Smooth muscle cell (in vitro differentiated cells): ENCODE measurements around the gene SPINK14. TPM values are rescaled to one million over a fixed set of nuclear protein-coding genes. Genes with fewer than 3 reads are reported as not detected.

Experiments
- DNase-seq: peaks from one replicate; lab custom pipeline; 2025; ENCODE audit not compliant: unreplicated experiment; lab: John Stamatoyannopoulos, UW
- H2AFZ ChIP-seq: fragments of 200-600 bp; sonication (generic); 2 replicates; pipeline ENCODE4 v1.6.0; 2016; ENCODE audit warnings: antibody characterized with exemption, low read depth, mild to moderate bottlenecking
- H3F3A ChIP-seq: fragments of 200-600 bp; sonication (generic); 2 replicates; pipeline ENCODE4 v1.6.0; 2017; ENCODE audit warnings: antibody characterized with exemption, low read depth
- H3K27ac ChIP-seq: fragments of 200-600 bp; sonication (generic); 2 replicates; pipeline ENCODE4 v1.5.1; 2016; ENCODE audit warnings: low read depth, mild to moderate bottlenecking
- H3K27me3 ChIP-seq: fragments of 200-600 bp; sonication (generic); 2 replicates; pipeline ENCODE4 v1.6.1; 2016; ENCODE audit warnings: low read depth, mild to moderate bottlenecking
- H3K36me3 ChIP-seq: fragments of 200-600 bp; sonication (generic); 2 replicates; pipeline ENCODE4 v1.5.1; 2016; ENCODE audit warnings: low read depth
- H3K4me1 ChIP-seq: fragments of 200-600 bp; sonication (generic); 2 replicates; pipeline ENCODE4 v1.5.1; 2016; ENCODE audit warnings: low read depth
- H3K4me2 ChIP-seq: fragments of 200-600 bp; sonication (generic); 2 replicates; pipeline ENCODE4 v1.6.0; 2016; ENCODE audit warnings: mild to moderate bottlenecking
- H3K4me3 ChIP-seq: fragments of 200-600 bp; sonication (generic); 2 replicates; pipeline ENCODE4 v1.5.1; 2016; ENCODE audit warnings: mild to moderate bottlenecking
- H3K79me2 ChIP-seq: fragments of 200-600 bp; sonication (generic); 2 replicates; pipeline ENCODE4 v1.6.0; 2016; ENCODE audit warnings: low read depth, mild to moderate bottlenecking
- H3K9ac ChIP-seq: fragments of 200-600 bp; sonication (generic); 2 replicates; pipeline ENCODE4 v1.6.0; 2016; ENCODE audit warnings: low read depth
- H3K9me3 ChIP-seq: fragments of 200-600 bp; sonication (generic); replicated peaks from 2 replicates; pipeline ENCODE4 v1.5.1; 2016; ENCODE audit warnings: low read depth
- H4K20me1 ChIP-seq: fragments of 200-600 bp; sonication (generic); 2 replicates; pipeline ENCODE4 v1.6.0; 2016; ENCODE audit warnings: low read depth
- WGBS: methylation state at CpG from one replicate; pipeline ENCODE4 v1.1.7; 2016; ENCODE audit warnings: low lambda C conversion rate; 5-methylcytosine and 5-hydroxymethylcytosine counted together
- polyA plus RNA-seq: library from polyadenylated mRNA; unstranded; fragments of >200 nt; fragmentation: Nextera tagmentation; extraction: Ambion mirVana; gene quantifications from 2 replicates; pipeline ENCODE4 v1.2.1, GENCODE V29; 2016
- small RNA-seq: library from RNA; depleted of rRNA; stranded (forward); fragments of <200 nt; gene quantifications from one replicate; pipeline ENCODE3, GENCODE V24; 2014
- total RNA-seq: library from RNA; depleted of rRNA; stranded (reverse); fragments of >200 nt; gene quantifications from 2 replicates; pipeline ENCODE4 v1.2.3, GENCODE V29; 2014
- TF ChIP-seq, protein P1 (sequence below): fragments of 200-600 bp; sonication (generic); IDR thresholded peaks from 2 replicates; pipeline ENCODE4 v1.5.1; 2017; ENCODE audit warnings: borderline replicate concordance, mild to moderate bottlenecking, antibody characterized with exemption; ENCODE audit not compliant: insufficient read depth, poor library complexity, severe bottlenecking

The SPINK14 gene
- total and polyA plus RNA-seq, 2 experiments from 2014 or later = not detected

DNA sequence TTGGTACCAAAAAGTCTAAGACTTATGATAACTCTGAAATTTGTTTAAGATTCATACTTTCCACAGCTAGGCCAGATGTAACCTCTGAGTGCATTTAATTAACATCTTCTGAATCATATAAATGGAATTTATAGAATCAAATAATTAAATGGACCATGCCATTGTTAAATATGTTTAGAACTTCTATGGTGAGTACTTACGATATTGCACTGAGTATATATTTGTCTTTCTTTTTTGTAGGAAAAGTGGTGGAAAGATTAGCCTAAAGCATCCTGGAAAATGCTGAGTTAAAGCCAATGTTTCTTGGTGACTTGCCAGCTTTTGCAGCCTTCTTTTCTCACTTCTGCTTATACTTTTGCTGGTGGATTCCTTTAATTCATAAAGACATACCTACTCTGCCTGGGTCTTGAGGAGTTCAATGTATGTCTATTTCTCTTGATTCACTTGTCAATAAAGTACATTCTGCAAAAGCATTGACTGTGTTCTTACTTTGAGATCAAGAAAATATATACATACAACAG is 46.4 kb downstream of the SPINK14 start:
- H3K79me2 ChIP-seq = no peaks in the 10 kb centered on the region
- no peak overlapping the region for H3K4me2 ChIP-seq
- 83% methylated on average over 1 of the region's 1 CpG for WGBS
- no peaks in the 10 kb centered on the region for H3F3A ChIP-seq
- H3K9ac ChIP-seq = no peak overlapping the region
- no peaks in the 10 kb centered on the region for H3K36me3 ChIP-seq
- no peaks in the 10 kb centered on the region for H3K4me1 ChIP-seq
- H2AFZ ChIP-seq = no peak overlapping the region
- TF ChIP-seq, protein P1, sequence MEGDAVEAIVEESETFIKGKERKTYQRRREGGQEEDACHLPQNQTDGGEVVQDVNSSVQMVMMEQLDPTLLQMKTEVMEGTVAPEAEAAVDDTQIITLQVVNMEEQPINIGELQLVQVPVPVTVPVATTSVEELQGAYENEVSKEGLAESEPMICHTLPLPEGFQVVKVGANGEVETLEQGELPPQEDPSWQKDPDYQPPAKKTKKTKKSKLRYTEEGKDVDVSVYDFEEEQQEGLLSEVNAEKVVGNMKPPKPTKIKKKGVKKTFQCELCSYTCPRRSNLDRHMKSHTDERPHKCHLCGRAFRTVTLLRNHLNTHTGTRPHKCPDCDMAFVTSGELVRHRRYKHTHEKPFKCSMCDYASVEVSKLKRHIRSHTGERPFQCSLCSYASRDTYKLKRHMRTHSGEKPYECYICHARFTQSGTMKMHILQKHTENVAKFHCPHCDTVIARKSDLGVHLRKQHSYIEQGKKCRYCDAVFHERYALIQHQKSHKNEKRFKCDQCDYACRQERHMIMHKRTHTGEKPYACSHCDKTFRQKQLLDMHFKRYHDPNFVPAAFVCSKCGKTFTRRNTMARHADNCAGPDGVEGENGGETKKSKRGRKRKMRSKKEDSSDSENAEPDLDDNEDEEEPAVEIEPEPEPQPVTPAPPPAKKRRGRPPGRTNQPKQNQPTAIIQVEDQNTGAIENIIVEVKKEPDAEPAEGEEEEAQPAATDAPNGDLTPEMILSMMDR = no peak
- no peaks in the 10 kb centered on the region for H4K20me1 ChIP-seq
- H3K27me3 ChIP-seq = no peaks in the 10 kb centered on the region
- H3K9me3 ChIP-seq = no peaks in the 10 kb centered on the region
- H3K27ac ChIP-seq = no peak overlapping the region
- no peak for DNase-seq
- no peak overlapping the region for H3K4me3 ChIP-seq

DNA sequence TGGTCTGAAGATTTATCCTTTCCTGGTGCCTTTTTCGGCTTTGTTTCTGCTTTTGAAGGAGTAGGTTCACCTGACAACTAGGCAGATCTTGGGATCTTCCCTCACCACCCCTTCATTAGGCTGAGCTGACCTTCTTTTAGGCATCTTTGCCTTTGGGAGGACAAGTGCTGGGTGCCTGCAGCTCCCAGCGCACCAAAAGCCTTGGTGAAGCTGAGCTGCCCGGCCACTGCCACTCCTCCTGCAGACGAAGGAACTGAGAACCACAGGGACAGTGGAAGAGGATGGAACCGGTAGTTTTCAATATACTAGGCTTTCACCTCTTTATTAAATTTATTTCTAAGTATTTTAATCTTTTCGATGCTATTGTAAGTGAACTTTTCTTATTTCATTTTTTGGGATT is 53.2 kb downstream of the SPINK14 start:
- H3K9me3 ChIP-seq = no peaks in the 10 kb centered on the region
- no peak overlapping the region for H3K4me3 ChIP-seq
- H3K27ac ChIP-seq = no peak overlapping the region
- no peaks in the 10 kb centered on the region for H3F3A ChIP-seq
- H4K20me1 ChIP-seq = no peaks in the 10 kb centered on the region
- no peaks in the 10 kb centered on the region for H3K79me2 ChIP-seq
- H3K4me2 ChIP-seq = no peak overlapping the region
- no peaks in the 10 kb centered on the region for H3K4me1 ChIP-seq
- H2AFZ ChIP-seq = no peak overlapping the region
- no peak overlapping the region for H3K9ac ChIP-seq
- TF ChIP-seq, protein P1 = no peak
- H3K36me3 ChIP-seq = no peaks in the 10 kb centered on the region
- peaks cover 5% of the 10 kb centered on the region for H3K27me3 ChIP-seq
- 84% methylated on average over 6 of the region's 6 CpGs for WGBS
- no peak for DNase-seq

DNA sequence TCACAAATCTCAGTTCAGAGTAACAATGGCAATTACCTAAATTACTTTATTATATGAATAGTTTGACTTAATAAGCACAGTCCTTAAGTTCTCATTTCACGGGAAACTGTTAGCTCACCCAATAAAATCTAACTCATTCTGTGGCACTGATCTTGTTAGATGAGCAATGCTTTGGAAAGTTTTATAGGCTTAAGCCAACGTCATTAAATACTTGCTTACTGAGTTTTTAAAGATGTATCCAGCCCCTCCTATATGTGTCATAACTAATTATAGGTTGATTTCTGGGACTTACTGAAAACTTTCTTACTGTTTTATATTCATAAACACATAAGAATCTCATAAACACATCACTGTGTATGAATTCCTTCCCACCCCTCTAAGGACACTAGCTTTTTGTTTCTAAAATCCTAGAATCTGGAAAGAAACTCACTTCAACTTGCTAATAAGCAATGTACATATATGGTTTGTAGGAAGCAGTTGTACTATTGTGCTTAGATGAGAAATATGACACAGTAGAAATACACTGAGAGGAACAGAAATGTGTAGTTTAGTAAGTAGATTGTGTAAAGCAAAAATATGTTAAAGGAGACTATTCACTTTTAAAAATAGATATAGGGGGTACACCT is 55.9 kb downstream of the SPINK14 start:
- Histone ChIP-seq H3K36me3 (no peaks in the 10 kb centered on the region), H3K4me3 (no peak overlapping the region), H3F3A (no peaks in the 10 kb centered on the region), H3K4me2 (no peak overlapping the region), H2AFZ (no peak overlapping the region), H3K9ac (peak overlapping the region; percentile 19), H4K20me1 (no peaks in the 10 kb centered on the region), H3K27ac (peak overlapping the region; percentile 74), H3K4me1 (no peaks in the 10 kb centered on the region), H3K27me3 (peaks cover 5% of the 10 kb centered on the region), H3K79me2 (no peaks in the 10 kb centered on the region), H3K9me3 (no peaks in the 10 kb centered on the region)
- 18% methylated on average over 2 of the region's 2 CpGs for WGBS
- no peak for DNase-seq
- TF ChIP-seq, protein P1 = no peak

Small RNA genes lying within 50 kb of the gene (small RNA-seq; reads per million reads assigned to genes)
- not detected for gene HMGN1P16

Other genes starting within 250 kb of the SPINK14 start
- 25.3 and 33.1 TPM in 2 replicates for gene SPINK5, start 104.6 kb upstream of the SPINK14 start, total RNA-seq
- 6.4 and 10.0 TPM in 2 replicates for gene SPINK5, start 104.6 kb upstream of the SPINK14 start, polyA plus RNA-seq
- gene SPINK6, start 34.5 kb downstream of the SPINK14 start, total RNA-seq = 102 and 218 TPM in 2 replicates
- 112 and 193 TPM in 2 replicates for gene SPINK6, start 34.5 kb downstream of the SPINK14 start, polyA plus RNA-seq
- gene MARCOL, start 70.0 kb downstream of the SPINK14 start, total RNA-seq = 1.2 TPM in 1 of 2 replicates, not detected in the other
- not detected in 2 replicates for gene MARCOL, start 70.0 kb downstream of the SPINK14 start, polyA plus RNA-seq
- gene SPINK13, start 100.2 kb downstream of the SPINK14 start, total RNA-seq = not detected in 2 replicates
- gene SPINK13, start 100.2 kb downstream of the SPINK14 start, polyA plus RNA-seq = not detected in 2 replicates
- gene SPINK7, start 143.9 kb downstream of the SPINK14 start, total RNA-seq = 11.5 and 20.5 TPM in 2 replicates
- gene SPINK7, start 143.9 kb downstream of the SPINK14 start, polyA plus RNA-seq = 4.0 and 15.7 TPM in 2 replicates
- 4.0 and 5.3 TPM in 2 replicates for gene SPINK9, start 167.0 kb downstream of the SPINK14 start, total RNA-seq
- gene SPINK9, start 167.0 kb downstream of the SPINK14 start, polyA plus RNA-seq = 4.2 and 5.9 TPM in 2 replicates
- 44.5 and 61.4 TPM in 2 replicates for gene FBXO38, start 215.4 kb downstream of the SPINK14 start, total RNA-seq
- gene FBXO38, start 215.4 kb downstream of the SPINK14 start, polyA plus RNA-seq = 23.7 and 24.4 TPM in 2 replicates